Smooth muscle cell (in vitro differentiated cells): ENCODE measurements around the gene ITGB2. TPM values are rescaled to one million over a fixed set of nuclear protein-coding genes. Genes with fewer than 3 reads are reported as not detected.

Experiments used
- DNase-seq: peaks from one replicate; lab custom pipeline; 2025; ENCODE audit not compliant: unreplicated experiment; lab: John Stamatoyannopoulos, UW
- H2AFZ ChIP-seq: fragments of 200-600 bp; sonication (generic); 2 replicates; pipeline ENCODE4 v1.6.0; 2016; ENCODE audit warnings: antibody characterized with exemption, low read depth, mild to moderate bottlenecking
- H3F3A ChIP-seq: fragments of 200-600 bp; sonication (generic); 2 replicates; pipeline ENCODE4 v1.6.0; 2017; ENCODE audit warnings: antibody characterized with exemption, low read depth
- H3K27ac ChIP-seq: fragments of 200-600 bp; sonication (generic); 2 replicates; pipeline ENCODE4 v1.5.1; 2016; ENCODE audit warnings: low read depth, mild to moderate bottlenecking
- H3K27me3 ChIP-seq: fragments of 200-600 bp; sonication (generic); 2 replicates; pipeline ENCODE4 v1.6.1; 2016; ENCODE audit warnings: low read depth, mild to moderate bottlenecking
- H3K36me3 ChIP-seq: fragments of 200-600 bp; sonication (generic); 2 replicates; pipeline ENCODE4 v1.5.1; 2016; ENCODE audit warnings: low read depth
- H3K4me1 ChIP-seq: fragments of 200-600 bp; sonication (generic); 2 replicates; pipeline ENCODE4 v1.5.1; 2016; ENCODE audit warnings: low read depth
- H3K4me2 ChIP-seq: fragments of 200-600 bp; sonication (generic); 2 replicates; pipeline ENCODE4 v1.6.0; 2016; ENCODE audit warnings: mild to moderate bottlenecking
- H3K4me3 ChIP-seq: fragments of 200-600 bp; sonication (generic); 2 replicates; pipeline ENCODE4 v1.5.1; 2016; ENCODE audit warnings: mild to moderate bottlenecking
- H3K79me2 ChIP-seq: fragments of 200-600 bp; sonication (generic); 2 replicates; pipeline ENCODE4 v1.6.0; 2016; ENCODE audit warnings: low read depth, mild to moderate bottlenecking
- H3K9ac ChIP-seq: fragments of 200-600 bp; sonication (generic); 2 replicates; pipeline ENCODE4 v1.6.0; 2016; ENCODE audit warnings: low read depth
- H3K9me3 ChIP-seq: fragments of 200-600 bp; sonication (generic); replicated peaks from 2 replicates; pipeline ENCODE4 v1.5.1; 2016; ENCODE audit warnings: low read depth
- H4K20me1 ChIP-seq: fragments of 200-600 bp; sonication (generic); 2 replicates; pipeline ENCODE4 v1.6.0; 2016; ENCODE audit warnings: low read depth
- WGBS: methylation state at CpG from one replicate; pipeline ENCODE4 v1.1.7; 2016; ENCODE audit warnings: low lambda C conversion rate; 5-methylcytosine and 5-hydroxymethylcytosine counted together
- polyA plus RNA-seq: library from polyadenylated mRNA; unstranded; fragments of >200 nt; fragmentation: Nextera tagmentation; extraction: Ambion mirVana; gene quantifications from 2 replicates; pipeline ENCODE4 v1.2.1, GENCODE V29; 2016
- total RNA-seq: library from RNA; depleted of rRNA; stranded (reverse); fragments of >200 nt; gene quantifications from 2 replicates; pipeline ENCODE4 v1.2.3, GENCODE V29; 2014
- TF ChIP-seq, protein P1 (sequence below): fragments of 200-600 bp; sonication (generic); IDR thresholded peaks from 2 replicates; pipeline ENCODE4 v1.5.1; 2017; ENCODE audit warnings: borderline replicate concordance, mild to moderate bottlenecking, antibody characterized with exemption; ENCODE audit not compliant: insufficient read depth, poor library complexity, severe bottlenecking

The ITGB2 gene
- total and polyA plus RNA-seq, 2 experiments from 2014 or later: 0.18 to 0.86 TPM

DNA sequence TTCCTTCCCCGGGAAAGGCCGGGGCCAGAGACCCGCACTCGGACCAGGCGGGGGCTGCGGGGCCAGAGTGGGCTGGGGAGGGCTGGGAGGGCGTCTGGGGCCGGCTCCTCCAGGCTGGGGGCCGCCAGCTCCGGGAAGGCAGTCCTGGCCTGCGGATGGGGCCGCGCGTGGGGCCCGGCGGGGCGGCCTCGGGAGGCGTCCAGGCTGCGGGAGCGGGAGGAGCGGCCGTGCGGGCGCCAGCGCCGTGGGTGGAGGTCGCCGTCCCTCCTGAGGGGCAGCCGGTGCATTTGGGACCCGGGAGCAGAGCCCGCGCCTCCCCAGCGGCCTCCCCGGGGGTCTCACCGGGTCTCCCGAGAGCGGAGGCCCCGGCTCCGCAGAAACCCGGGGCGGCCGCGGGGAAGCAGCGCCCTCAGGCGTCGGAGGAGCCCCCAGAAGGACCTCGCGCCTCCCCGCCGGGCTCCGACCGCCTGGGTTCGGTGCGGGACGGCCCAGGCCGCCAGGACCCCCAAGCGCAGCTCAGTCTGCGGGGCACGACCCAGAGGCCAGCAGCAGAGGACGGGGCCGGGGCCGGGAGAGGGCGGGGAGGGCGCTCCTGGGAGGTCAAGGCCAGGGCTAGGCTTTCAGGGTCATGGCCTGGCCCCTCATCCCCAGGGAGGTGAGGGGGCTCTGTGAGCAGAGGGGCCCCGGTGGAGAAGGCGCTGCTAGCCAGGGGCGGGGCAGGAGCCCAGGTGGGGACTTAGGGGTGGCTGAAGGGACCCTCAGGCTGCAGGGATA lies 11.9 kb upstream of the ITGB2 start:
- Histone ChIP-seq H3F3A (peaks cover 10% of the 10 kb centered on the region), H3K4me1 (peaks cover 13% of the 10 kb centered on the region), H3K9me3 (no peaks in the 10 kb centered on the region), H3K36me3 (no peaks in the 10 kb centered on the region), H2AFZ (no peak overlapping the region), H3K4me3 (peak overlapping the region; percentile 56), H3K27me3 (peaks cover 37% of the 10 kb centered on the region), H3K9ac (no peak overlapping the region), H3K79me2 (no peaks in the 10 kb centered on the region), H4K20me1 (peaks cover 6% of the 10 kb centered on the region), H3K4me2 (peak overlapping the region; percentile 87), H3K27ac (no peak overlapping the region)
- WGBS: 5% methylated on average over 47 of the region's 68 CpGs
- TF ChIP-seq, protein P1, sequence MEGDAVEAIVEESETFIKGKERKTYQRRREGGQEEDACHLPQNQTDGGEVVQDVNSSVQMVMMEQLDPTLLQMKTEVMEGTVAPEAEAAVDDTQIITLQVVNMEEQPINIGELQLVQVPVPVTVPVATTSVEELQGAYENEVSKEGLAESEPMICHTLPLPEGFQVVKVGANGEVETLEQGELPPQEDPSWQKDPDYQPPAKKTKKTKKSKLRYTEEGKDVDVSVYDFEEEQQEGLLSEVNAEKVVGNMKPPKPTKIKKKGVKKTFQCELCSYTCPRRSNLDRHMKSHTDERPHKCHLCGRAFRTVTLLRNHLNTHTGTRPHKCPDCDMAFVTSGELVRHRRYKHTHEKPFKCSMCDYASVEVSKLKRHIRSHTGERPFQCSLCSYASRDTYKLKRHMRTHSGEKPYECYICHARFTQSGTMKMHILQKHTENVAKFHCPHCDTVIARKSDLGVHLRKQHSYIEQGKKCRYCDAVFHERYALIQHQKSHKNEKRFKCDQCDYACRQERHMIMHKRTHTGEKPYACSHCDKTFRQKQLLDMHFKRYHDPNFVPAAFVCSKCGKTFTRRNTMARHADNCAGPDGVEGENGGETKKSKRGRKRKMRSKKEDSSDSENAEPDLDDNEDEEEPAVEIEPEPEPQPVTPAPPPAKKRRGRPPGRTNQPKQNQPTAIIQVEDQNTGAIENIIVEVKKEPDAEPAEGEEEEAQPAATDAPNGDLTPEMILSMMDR: peak; percentile 43
- no peak for DNase-seq

DNA sequence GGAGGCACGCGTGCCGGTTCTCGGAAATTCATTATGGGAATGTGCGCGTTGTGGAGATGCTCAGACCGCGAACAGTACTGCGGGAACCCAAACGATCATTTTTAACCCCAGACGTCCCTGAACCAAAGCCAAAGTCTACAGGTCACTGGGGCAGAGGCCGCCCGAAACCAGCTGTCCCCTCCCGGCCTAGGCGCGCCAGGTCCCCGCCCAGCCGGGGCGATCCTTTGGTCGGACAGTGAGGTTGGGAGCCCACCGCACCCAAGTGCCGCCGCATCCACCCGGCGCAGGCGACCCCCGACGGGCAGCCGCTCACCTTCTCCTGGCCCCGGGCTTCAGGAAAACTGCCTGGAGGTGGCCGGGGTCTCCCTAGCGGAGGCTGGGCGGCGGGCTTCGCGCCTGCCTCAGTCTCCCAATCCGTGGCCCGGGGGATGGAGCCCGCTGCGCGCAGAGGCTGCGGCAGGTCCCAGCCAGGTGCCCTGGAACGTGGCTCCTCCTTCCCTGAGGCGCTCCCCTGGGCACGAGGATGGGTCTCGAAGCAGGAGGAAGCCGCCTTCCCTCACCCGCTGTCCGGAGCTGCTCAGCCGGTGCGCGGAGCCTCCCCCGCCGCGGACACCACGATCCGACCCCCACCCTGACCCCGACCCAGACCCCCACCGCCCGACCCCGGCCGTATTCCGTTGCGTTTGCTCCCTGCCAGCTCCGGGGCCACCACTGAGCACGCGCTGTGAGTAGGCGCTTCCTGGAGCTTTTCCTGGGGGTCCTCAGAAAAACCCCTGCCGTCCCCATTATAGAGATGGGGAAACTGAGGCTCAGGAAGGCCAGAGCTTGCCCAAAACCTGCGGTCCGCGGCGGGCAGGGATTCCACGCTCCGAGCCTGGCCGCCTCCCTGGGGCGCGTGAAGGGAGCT lies 11.1 kb upstream of the ITGB2 start:
- 4% methylated on average over 77 of the region's 78 CpGs for WGBS
- Histone ChIP-seq H3K9ac (no peak overlapping the region), H2AFZ (no peak overlapping the region), H3K27ac (no peak overlapping the region), H3K4me1 (peaks cover 20% of the 10 kb centered on the region), H3K4me3 (peak overlapping the region; percentile 56), H3F3A (peaks cover 14% of the 10 kb centered on the region), H3K9me3 (no peaks in the 10 kb centered on the region), H3K4me2 (peak overlapping the region; percentile 87), H3K79me2 (no peaks in the 10 kb centered on the region), H3K27me3 (peaks cover 37% of the 10 kb centered on the region), H3K36me3 (no peaks in the 10 kb centered on the region), H4K20me1 (peaks cover 6% of the 10 kb centered on the region)
- no peak for DNase-seq
- TF ChIP-seq, protein P1: no peak

DNA sequence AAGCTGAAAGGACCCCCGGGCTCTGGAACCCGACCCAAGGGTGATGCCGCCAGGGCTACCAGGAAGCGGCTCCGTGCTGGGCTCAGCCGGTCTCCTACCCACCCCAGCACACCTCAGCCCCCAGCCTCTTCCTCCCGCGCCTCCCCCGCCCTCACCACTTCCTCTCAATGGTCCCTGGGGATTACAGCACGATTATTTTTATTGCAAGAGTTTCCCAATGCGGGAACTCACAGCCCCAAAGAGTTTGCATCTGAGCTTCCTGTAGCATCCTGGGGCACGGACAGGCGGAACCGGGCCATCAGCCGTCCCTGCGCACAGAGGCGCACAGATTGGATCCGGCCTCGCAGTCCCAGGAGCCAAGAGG lies 10.4 kb upstream of the ITGB2 start:
- H3K79me2 ChIP-seq: no peaks in the 10 kb centered on the region
- TF ChIP-seq, protein P1: no peak
- H4K20me1 ChIP-seq: peaks cover 6% of the 10 kb centered on the region
- H3F3A ChIP-seq: peaks cover 16% of the 10 kb centered on the region
- WGBS: 6% methylated on average over 18 of the region's 19 CpGs
- peaks cover 37% of the 10 kb centered on the region for H3K27me3 ChIP-seq
- no peaks in the 10 kb centered on the region for H3K9me3 ChIP-seq
- peak overlapping the region; percentile 87 for H3K4me2 ChIP-seq
- no peak overlapping the region for H2AFZ ChIP-seq
- H3K9ac ChIP-seq: no peak overlapping the region
- no peak for DNase-seq
- H3K36me3 ChIP-seq: no peaks in the 10 kb centered on the region
- peak overlapping the region; percentile 56 for H3K4me3 ChIP-seq
- no peak overlapping the region for H3K27ac ChIP-seq
- peaks cover 20% of the 10 kb centered on the region for H3K4me1 ChIP-seq
